ENCODE measurements around the gene CCRL2. TPM values are rescaled to one million over a fixed set of nuclear protein-coding genes. Genes with fewer than 3 reads are reported as not detected.

Gene CCRL2, protein sequence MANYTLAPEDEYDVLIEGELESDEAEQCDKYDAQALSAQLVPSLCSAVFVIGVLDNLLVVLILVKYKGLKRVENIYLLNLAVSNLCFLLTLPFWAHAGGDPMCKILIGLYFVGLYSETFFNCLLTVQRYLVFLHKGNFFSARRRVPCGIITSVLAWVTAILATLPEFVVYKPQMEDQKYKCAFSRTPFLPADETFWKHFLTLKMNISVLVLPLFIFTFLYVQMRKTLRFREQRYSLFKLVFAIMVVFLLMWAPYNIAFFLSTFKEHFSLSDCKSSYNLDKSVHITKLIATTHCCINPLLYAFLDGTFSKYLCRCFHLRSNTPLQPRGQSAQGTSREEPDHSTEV
- total RNA-seq (2012; rRNA removed) (0.28 and 0.36 TPM in 2 replicates), polyA plus RNA-seq (2012; rRNA removed) (0.16 and 0.29 TPM in 2 replicates), Bru-seq, nascent RNA (percentile 17 among the genes with signal in this experiment), BruChase-seq, experiment 1, labeled RNA remaining after a 6-hour chase (not detected), BruChase-seq, experiment 2, labeled RNA remaining after a 2-hour chase (not detected)
- 0.09 and 0.12 TPM in 2 replicates for polyA plus RNA-seq (2012; cell fraction: cytosol; rRNA removed)
- 0.05 and 0.31 TPM in 2 replicates for polyA plus RNA-seq (2012; cell fraction: nucleus; rRNA removed; ENCODE audit: low replicate concordance)
- long read RNA-seq = 0 reads

DNA sequence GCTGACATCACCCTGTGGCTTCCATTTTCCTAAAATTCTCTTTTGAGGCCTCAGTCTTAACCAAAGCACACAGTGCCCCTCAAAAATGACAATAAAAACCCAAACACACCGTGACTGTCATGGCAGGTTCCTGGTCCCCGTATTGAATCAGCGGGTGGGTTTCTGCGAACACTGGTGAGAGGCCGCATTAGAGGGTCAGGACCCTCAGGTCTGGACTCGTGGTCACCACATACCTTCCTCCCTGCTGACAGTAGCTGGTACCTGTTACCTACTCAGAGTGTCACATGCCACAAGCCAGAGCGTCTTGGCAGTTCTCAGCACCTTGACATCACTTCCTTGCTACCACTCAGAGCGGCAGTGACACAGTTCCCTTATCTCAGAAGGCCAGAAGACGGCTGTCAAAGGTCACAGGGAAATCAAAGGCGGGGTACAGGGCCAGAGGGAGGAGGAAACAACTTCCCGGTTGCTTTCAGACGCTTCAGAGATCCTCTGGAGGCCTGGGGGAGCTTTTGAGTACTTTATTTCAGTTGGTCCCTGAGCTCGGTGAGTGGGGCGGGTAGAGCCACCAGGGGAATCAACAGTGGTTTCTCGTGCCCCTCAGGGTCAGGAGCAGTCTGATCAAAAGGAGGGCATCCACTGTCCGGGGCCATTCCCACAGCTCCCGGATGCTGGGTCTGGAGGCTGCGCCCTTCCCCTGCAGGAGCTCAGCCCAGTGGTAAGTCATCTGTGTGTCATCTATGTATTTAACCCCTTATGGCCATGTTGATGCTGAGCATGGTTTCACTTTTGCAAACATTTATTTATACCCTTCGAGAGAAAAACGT is at the start of gene CCRL2, which contains the start of gene CCR5AS:
TSS of gene CCRL2 (plus strand) at position 472 of the 824 bp plus-strand sequence. CDS start 821 bp downstream, outside the sequence.
TSS of gene CCR5AS (minus strand) at position 279 of the 824 bp plus-strand sequence.
- TF ChIP-seq MXI1 (IDR thresholded peaks at IDR 0.05; ENCODE audit: borderline replicate concordance, low read depth, low read length) (no peak), RAD21 (IDR thresholded peaks at IDR 0.05; ENCODE audit: low read length) (no peak), MAFK (IDR thresholded peaks at IDR 0.05; ENCODE audit: low read depth, low read length) (no peak), CEBPB (IDR thresholded peaks at IDR 0.05; ENCODE audit: low read depth, low read length) (no peak), MAZ (IDR thresholded peaks at IDR 0.05; ENCODE audit: borderline replicate concordance, low read depth, low read length) (no peak), NFE2L2 (IDR thresholded peaks at IDR 0.05; ENCODE audit: low read depth, low read length) (no peak)
- peak; percentile 69 for DNase-seq

More for the DNA sequence above, at the start of gene CCRL2, which contains the start of gene CCR5AS:
- peak within 1 kb of the TSS; percentile 4; the same call in 1 of the 2 replicates for H3K27ac ChIP-seq (ENCODE audit: insufficient read depth, low read length)
- dilution Hi-C loops (cut with HindIII; ENCODE audit: low sequenced_read_pairs, unreplicated experiment) (no loop called here), in situ Hi-C loops (cut with MboI; ENCODE audit: low sequenced_read_pairs) (no loop called here), intact Hi-C loops (cut with micrococcal nuclease) (no loop called here)
- no peaks in the 10 kb centered on the region for H3K36me3 ChIP-seq (ENCODE audit: control insufficient read depth, insufficient read depth, low read length)
- no peak within 1 kb of the TSS for H3K4me3 ChIP-seq (ENCODE audit: insufficient read depth, low read depth, low read length)
- peak within 1 kb of the TSS; percentile 98 for H2AK5ac ChIP-seq (ENCODE audit: low read depth, low read length)
- H3K9me3 ChIP-seq (ENCODE audit: control insufficient read depth, insufficient read depth, low read length) = no peaks in the 10 kb centered on the region
- peak within 1 kb of the TSS; percentile 85 to 93 for H4K8ac ChIP-seq (ENCODE audit: low read depth in 2 of 2, low read length in 2 of 2)
- ChIA-PET CTCF (interaction anchor here (0.6 kb wide), 1 partner anchor 20 kb away, joined by 3 read pairs; no protein-coding TSS in a partner anchor), POLR2A (ENCODE audit: unreplicated experiment) (no interaction called here)
- H3K56ac ChIP-seq (ENCODE audit: extremely low read depth, insufficient read depth, low read length) = no peak within 1 kb of the TSS
- peaks cover 0 to 4% of the 10 kb centered on the region in 2 experiments; a peak in 1 of 4 replicates for H3K79me1 ChIP-seq (ENCODE audit: low read depth in 1 of 2, low read length in 2 of 2)
- peak within 1 kb of the TSS; percentile 22 for H2BK5ac ChIP-seq (ENCODE audit: low read depth, low read length, poor library complexity, severe bottlenecking)
- H2AK9ac ChIP-seq (replicated peaks; ENCODE audit: low read depth, low read length, poor library complexity) = peak within 1 kb of the TSS; percentile 44
- peaks cover 8% of the 10 kb centered on the region for H3K9me1 ChIP-seq (ENCODE audit: insufficient read depth, low read length)
- peaks cover 19% of the 10 kb centered on the region for H3K4me1 ChIP-seq (ENCODE audit: control insufficient read depth, insufficient read depth, low read length)
- ATAC-seq (ENCODE audit: low read depth) = no peak; the same call in none of the 2 replicates
- peak within 1 kb of the TSS; percentile 46; the same call in 2 of the 3 replicates for H2BK15ac ChIP-seq (ENCODE audit: low read depth, low read length)
- peak within 1 kb of the TSS; percentile 69 for H3K18ac ChIP-seq (ENCODE audit: low read depth, low read length)
- H3K4me2 ChIP-seq (ENCODE audit: low read depth, low read length) = peak within 1 kb of the TSS; percentile 60
- no TSS peak for BruUV-seq (replicated peaks)
- H4K20me1 ChIP-seq (ENCODE audit: insufficient read depth, low read length) = no peaks in the 10 kb centered on the region
- peak within 1 kb of the TSS; percentile 85 for H2BK120ac ChIP-seq (ENCODE audit: low read depth, low read length)
- H2AFZ ChIP-seq (replicated peaks; ENCODE audit: low read length, poor library complexity) = peak within 1 kb of the TSS; percentile 89
- 49% methylated on average over 9 of the region's 20 CpGs; no CpG with 5 or more reads in 1 of the 2 experiments for WGBS, 2 experiments (ENCODE audit: extremely low coverage in 2 of 2, insufficient read length in 1 of 2)
- peak within 1 kb of the TSS; percentile 68; the same call in 1 of the 2 replicates for H3K23ac ChIP-seq (ENCODE audit: low read depth, low read length)
- peak within 1 kb of the TSS; percentile 89 for H4K91ac ChIP-seq (ENCODE audit: insufficient read depth, low read depth, low read length)
- no peaks in the 10 kb centered on the region for H3K27me3 ChIP-seq (ENCODE audit: control insufficient read depth, insufficient read depth, low read length)
- H4K5ac ChIP-seq (ENCODE audit: low read depth, low read length) = peak within 1 kb of the TSS; percentile 92
- H3K14ac ChIP-seq (replicated peaks; ENCODE audit: low read depth, low read length) = peak within 1 kb of the TSS; percentile 83
- H3K9ac ChIP-seq (ENCODE audit: low read depth, low read length) = no peak within 1 kb of the TSS; the same call in 1 of the 2 replicates
- H2BK20ac ChIP-seq (ENCODE audit: low read depth, low read length) = peak within 1 kb of the TSS; percentile 73
- H3K4ac ChIP-seq (ENCODE audit: low read depth, low read length) = peak within 1 kb of the TSS; percentile 92
